Left lung (tissue), 10 donors: ENCODE data around the gene RFT1. TPM values are rescaled to one million over a fixed set of nuclear protein-coding genes. Genes with fewer than 3 reads are reported as not detected.

ENCODE experiments used
- ATAC-seq: fragments of 200-7000 bp; cut with Tn5 transposase; one replicate; pipeline ENCODE4 v1.9.1; 2020; ENCODE audit warnings: moderate library complexity
- DNase-seq, 4 donors: peaks; one replicate each; pipeline ENCODE4 v3.0.0-alpha.2; 2013 to 2020
- H3K27ac ChIP-seq, 2 donors: fragments of 200-600 bp; sonication (generic) in 1 of 2; one replicate each; pipeline versions ENCODE4 v1.5.0 to v1.8.0; 2020 to 2021
- H3K27me3 ChIP-seq, 2 donors: fragments of 200-600 bp; sonication (generic) in 1 of 2; one replicate each; pipeline versions ENCODE4 v1.5.0 to v1.8.0; 2020 to 2021
- H3K36me3 ChIP-seq, 2 donors: fragments of 200-600 bp; sonication (generic) in 1 of 2; one replicate each; pipeline versions ENCODE4 v1.5.0 to v1.8.0; 2020 to 2021
- H3K4me1 ChIP-seq, 2 donors: fragments of 200-600 bp; one replicate each; pipeline ENCODE4 v1.8.0; 2021
- H3K4me3 ChIP-seq, 2 donors: fragments of 200-600 bp; sonication (generic) in 1 of 2; one replicate each; pipeline versions ENCODE4 v1.5.0 to v1.8.0; 2020 to 2021; ENCODE audit warnings: mild to moderate bottlenecking in 1 of 2
- H3K9me3 ChIP-seq, 2 donors: fragments of 200-600 bp; sonication (generic) in 1 of 2; one replicate each; pipeline versions ENCODE4 v1.5.0 to v1.8.0; 2020 to 2021
- CTCF ChIP-seq, 2 donors: fragments of 200-600 bp; sonication (generic) in 1 of 2; IDR thresholded peaks; one replicate each; pipeline versions ENCODE4 v1.5.0 to v1.8.0; 2021; ENCODE audit warnings: antibody characterized with exemption in 2 of 2
- intact Hi-C, 2 donors: fragments of 100-400 bp; cut with DNase I; formaldehyde crosslinking; loops; one replicate each; pipeline versions ENCODE4 v1.11.2 to v1.14.2; 2022
- polyA plus RNA-seq, 6 donors: library from polyadenylated mRNA; unstranded; fragments of 120-200 nt; gene quantifications; one replicate each; pipeline ENCODE4 v1.2.1, GENCODE V29; 2013; ENCODE audit not compliant: insufficient read length in 6 of 6
- total RNA-seq, 2 donors: library from RNA; stranded (reverse); fragmentation: NEBNext Ultra II Directional; extraction: Animal tissue kit (Norgen Biotek cat#: 25700); gene quantifications; one replicate each; pipeline ENCODE4 v1.2.1, GENCODE V29; 2021
- donor health status: DM: no; HTN: yes; CAD: no.
- donor health status: DM: no; HTN: no; CAD: no.

RFT1 gene
- total and polyA plus RNA-seq, 8 donors, result 23.2 to 28.0 (median 24.4) TPM

GRCh38 chr3:53157974-53158580 lies 27.8 kb upstream of the RFT1 start:
- TF ChIP-seq CTCF (IDR thresholded peaks at IDR 0.05), result no peak
- Histone ChIP-seq H3K9me3 (no peaks in the 10 kb centered on the region), H3K36me3 (no peaks in the 10 kb centered on the region), H3K27me3 (peaks cover 0 to 27% of the 10 kb centered on the region in 2 donors), H3K4me1 (peaks cover 22 to 56% of the 10 kb centered on the region in 2 donors), H3K27ac (no peak overlapping the region), H3K4me3 (no peak overlapping the region)
- intact Hi-C loops, result no loop called here
- no peak for ATAC-seq
- no peak for DNase-seq

DNA sequence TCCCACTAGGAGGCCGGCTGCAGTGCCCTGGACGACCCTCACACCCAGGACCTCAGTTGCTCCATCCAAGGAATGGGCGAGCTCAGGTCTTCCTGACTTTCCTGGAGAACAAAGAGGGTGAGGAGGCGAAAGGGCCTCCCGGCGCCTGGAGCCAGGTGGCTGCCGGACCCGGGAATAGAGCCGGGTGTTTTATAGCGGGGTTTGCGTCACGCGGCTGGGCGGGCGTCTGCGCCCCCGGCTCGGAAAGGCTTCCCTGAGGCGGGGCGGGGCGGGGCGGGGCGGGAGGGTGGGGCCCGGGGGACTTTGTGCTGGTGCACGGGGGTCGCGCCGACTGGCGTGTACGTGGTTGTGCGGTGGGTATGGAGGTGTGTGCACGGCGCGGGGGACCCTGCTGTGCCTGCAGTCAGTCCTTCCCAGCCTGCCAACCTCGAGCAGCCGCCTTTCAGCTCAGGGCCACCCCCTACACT lies 26.2 kb upstream of the RFT1 start:
- ATAC-seq, result peak; percentile 30
- Histone ChIP-seq H3K27me3 (peaks cover 0 to 27% of the 10 kb centered on the region in 2 donors), H3K4me1 (peaks cover 22 to 67% of the 10 kb centered on the region in 2 donors), H3K27ac (peak overlapping the region in 1 of 2 donors; percentile 59), H3K9me3 (no peaks in the 10 kb centered on the region), H3K4me3 (no peak overlapping the region), H3K36me3 (no peaks in the 10 kb centered on the region)
- DNase-seq, result no peak
- intact Hi-C loops, result no loop called here
- TF ChIP-seq CTCF (IDR thresholded peaks at IDR 0.05), result no peak

GRCh38 chr3:53155760-53156159 lies 25.5 kb upstream of the RFT1 start:
- H3K9me3 ChIP-seq, result no peaks in the 10 kb centered on the region
- H3K27me3 ChIP-seq, result peaks cover 0 to 27% of the 10 kb centered on the region in 2 donors
- peak in 3 of 4 donors; percentile 85 to 91 (median 89) for DNase-seq
- intact Hi-C loops, result no loop called here
- H3K4me3 ChIP-seq, result no peak overlapping the region
- no peak for TF ChIP-seq CTCF (IDR thresholded peaks at IDR 0.05)
- peak; percentile 73 for ATAC-seq
- peaks cover 22 to 68% of the 10 kb centered on the region in 2 donors for H3K4me1 ChIP-seq
- H3K27ac ChIP-seq, result peak overlapping the region; percentile 19 to 59
- no peaks in the 10 kb centered on the region for H3K36me3 ChIP-seq

- Histone ChIP-seq H3K36me3 (no peaks in the 10 kb centered on the region), H3K27me3 (peaks cover 0 to 27% of the 10 kb centered on the region in 2 donors), H3K4me1 (peaks cover 15 to 68% of the 10 kb centered on the region in 2 donors), H3K27ac (peak overlapping the region; percentile 26 to 49), H3K9me3 (no peaks in the 10 kb centered on the region), H3K4me3 (no peak overlapping the region)
- no peak for TF ChIP-seq CTCF (IDR thresholded peaks at IDR 0.05)
- peak in 1 of 4 donors; percentile 70 for DNase-seq
- intact Hi-C loops, result no loop called here
- peak; percentile 13 for ATAC-seq
Measured at GRCh38 chr3:53154881-53155285, 24.6 kb upstream of the RFT1 start.

GRCh38 chr3:53153980-53154379 lies 23.7 kb upstream of the RFT1 start:
- H3K36me3 ChIP-seq, result no peaks in the 10 kb centered on the region
- DNase-seq (no peak), ATAC-seq (no peak)
- intact Hi-C loops, result no loop called here
- no peaks in the 10 kb centered on the region for H3K9me3 ChIP-seq
- no peak for TF ChIP-seq CTCF (IDR thresholded peaks at IDR 0.05)
- no peak overlapping the region for H3K27ac ChIP-seq
- H3K27me3 ChIP-seq, result peaks cover 0 to 27% of the 10 kb centered on the region in 2 donors
- peaks cover 7 to 63% of the 10 kb centered on the region in 2 donors for H3K4me1 ChIP-seq
- no peak overlapping the region for H3K4me3 ChIP-seq
